AG09309 (cell line): ENCODE measurements around the gene OFD1.

ENCODE experiments used
- DNase-seq: peaks from one replicate; pipeline ENCODE4 v3.0.0-alpha.2; 2010; ENCODE audit warnings: low read depth
- H3K4me3 ChIP-seq: 2 replicates; pipeline ENCODE4 v1.5.1; 2011; ENCODE audit warnings: mild to moderate bottlenecking, low read depth, low read length, moderate library complexity; ENCODE audit not compliant: control insufficient read depth
- TF ChIP-seq, protein P1 (sequence below): IDR thresholded peaks from 2 replicates; pipeline ENCODE4 v1.5.1; 2011; ENCODE audit warnings: mild to moderate bottlenecking, low read depth, low read length, inconsistent platforms; ENCODE audit not compliant: insufficient read depth, control insufficient read depth; ENCODE audit errors: missing control alignments

The OFD1 gene

DNA sequence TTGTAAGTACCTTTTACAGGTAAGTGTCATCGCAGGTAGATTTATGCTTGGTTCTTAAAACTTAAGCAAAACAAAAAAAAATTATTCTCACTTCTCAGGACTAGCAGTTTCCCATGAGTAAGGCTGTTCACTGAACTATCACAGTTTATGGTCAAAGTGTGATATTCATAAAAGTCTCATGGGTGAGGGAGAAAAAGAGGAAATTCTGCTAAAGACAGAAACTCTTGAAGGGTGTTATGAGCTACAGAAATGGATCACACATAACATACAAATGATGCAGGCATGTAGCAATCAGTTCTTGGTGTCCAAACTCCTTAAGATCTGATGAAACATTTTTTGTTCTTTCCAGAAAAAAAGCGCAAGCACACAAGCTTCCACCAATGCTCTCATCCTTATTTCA lies 37.1 kb upstream of the OFD1 start:
- no peak for DNase-seq
- H3K4me3 ChIP-seq, result no peak overlapping the region

DNA sequence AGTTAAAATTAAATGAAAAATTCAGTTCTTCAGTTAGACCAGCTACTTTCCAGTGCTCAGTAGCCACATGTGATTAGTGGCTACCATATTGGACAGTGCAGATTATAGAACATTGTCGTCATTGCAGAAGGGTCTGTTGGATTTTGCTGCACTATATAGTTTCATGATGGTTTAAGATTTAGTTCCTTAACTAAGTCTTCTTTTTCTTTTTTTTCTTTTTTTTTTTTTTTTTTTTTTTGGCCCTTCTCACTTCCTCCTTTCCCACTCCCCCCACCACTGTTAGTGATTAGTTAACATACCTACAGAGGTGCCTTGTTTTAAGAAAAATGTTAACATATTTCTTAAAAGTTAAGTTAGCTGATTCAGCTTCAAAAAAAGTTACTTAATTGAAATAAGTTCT lies 36.6 kb upstream of the OFD1 start:
- TF ChIP-seq, protein P1, sequence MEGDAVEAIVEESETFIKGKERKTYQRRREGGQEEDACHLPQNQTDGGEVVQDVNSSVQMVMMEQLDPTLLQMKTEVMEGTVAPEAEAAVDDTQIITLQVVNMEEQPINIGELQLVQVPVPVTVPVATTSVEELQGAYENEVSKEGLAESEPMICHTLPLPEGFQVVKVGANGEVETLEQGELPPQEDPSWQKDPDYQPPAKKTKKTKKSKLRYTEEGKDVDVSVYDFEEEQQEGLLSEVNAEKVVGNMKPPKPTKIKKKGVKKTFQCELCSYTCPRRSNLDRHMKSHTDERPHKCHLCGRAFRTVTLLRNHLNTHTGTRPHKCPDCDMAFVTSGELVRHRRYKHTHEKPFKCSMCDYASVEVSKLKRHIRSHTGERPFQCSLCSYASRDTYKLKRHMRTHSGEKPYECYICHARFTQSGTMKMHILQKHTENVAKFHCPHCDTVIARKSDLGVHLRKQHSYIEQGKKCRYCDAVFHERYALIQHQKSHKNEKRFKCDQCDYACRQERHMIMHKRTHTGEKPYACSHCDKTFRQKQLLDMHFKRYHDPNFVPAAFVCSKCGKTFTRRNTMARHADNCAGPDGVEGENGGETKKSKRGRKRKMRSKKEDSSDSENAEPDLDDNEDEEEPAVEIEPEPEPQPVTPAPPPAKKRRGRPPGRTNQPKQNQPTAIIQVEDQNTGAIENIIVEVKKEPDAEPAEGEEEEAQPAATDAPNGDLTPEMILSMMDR, result no peak
- H3K4me3 ChIP-seq, result no peak overlapping the region
- DNase-seq, result no peak

More for the DNA sequence above, 37.1 kb upstream of the OFD1 start:
- TF ChIP-seq, protein P1, result no peak

- H3K4me3 ChIP-seq, result no peak overlapping the region
- TF ChIP-seq, protein P1, result no peak
- no peak for DNase-seq
Measured at GRCh38 chrX:13698432-13698831, 36.1 kb upstream of the OFD1 start.

DNA sequence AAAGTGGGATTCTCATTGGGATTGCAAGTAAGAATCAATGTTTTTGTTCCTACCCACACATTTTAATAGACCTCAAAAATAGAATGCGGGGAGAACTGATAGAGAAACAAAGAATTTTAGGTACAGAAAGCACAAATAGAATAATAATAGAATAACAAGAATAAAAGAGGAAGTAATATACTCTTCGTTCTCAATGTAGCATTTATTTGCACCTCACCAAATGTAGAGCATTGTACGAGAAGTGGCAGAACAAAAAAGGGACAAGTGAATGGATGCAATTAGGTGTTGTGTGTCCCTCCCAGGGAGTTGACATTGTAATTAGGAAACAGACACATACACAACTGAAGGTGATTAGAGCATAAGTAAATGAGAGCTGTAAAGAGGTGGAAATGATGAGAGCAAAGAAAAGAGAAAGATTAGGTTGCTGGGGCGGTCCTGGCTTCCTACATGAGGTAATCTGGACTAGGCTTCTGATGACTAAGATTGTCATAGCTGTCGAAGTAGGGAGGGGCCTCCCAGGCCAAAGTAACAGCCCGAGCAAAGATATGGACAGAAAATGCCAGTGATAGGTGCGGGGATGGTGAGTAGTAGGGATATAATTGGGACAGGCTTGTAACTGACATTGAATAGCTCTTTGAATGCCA lies 35.2 kb upstream of the OFD1 start:
- no peak overlapping the region for H3K4me3 ChIP-seq
- DNase-seq, result no peak

GRCh38 chrX:13700380-13700779 lies 34.2 kb upstream of the OFD1 start:
- no peak overlapping the region for H3K4me3 ChIP-seq
- no peak for DNase-seq

More for the DNA sequence above, 35.2 kb upstream of the OFD1 start:
- TF ChIP-seq, protein P1, result no peak

GRCh38 chrX:13702111-13702789 lies 32.3 kb upstream of the OFD1 start:
- TF ChIP-seq, protein P1, result no peak
- no peak overlapping the region for H3K4me3 ChIP-seq
- DNase-seq, result no peak

More at GRCh38 chrX:13700380-13700779, 34.2 kb upstream of the OFD1 start:
- TF ChIP-seq, protein P1, result no peak
